Stimulated activated CD4-positive, alpha-beta T cell treated with anti-CD3 and anti-CD28 coated beads, TNF-alpha, amount 100 ng/mL, for 24 hours (primary cell): ENCODE measurements around the gene CBX8.

ENCODE experiments used
- DNase-seq, 3 experiments: peaks; one replicate each; pipeline ENCODE4 v3.0.0-alpha.2; 2020; ENCODE audit warnings: low read depth in 3 of 3

The CBX8 gene

DNA sequence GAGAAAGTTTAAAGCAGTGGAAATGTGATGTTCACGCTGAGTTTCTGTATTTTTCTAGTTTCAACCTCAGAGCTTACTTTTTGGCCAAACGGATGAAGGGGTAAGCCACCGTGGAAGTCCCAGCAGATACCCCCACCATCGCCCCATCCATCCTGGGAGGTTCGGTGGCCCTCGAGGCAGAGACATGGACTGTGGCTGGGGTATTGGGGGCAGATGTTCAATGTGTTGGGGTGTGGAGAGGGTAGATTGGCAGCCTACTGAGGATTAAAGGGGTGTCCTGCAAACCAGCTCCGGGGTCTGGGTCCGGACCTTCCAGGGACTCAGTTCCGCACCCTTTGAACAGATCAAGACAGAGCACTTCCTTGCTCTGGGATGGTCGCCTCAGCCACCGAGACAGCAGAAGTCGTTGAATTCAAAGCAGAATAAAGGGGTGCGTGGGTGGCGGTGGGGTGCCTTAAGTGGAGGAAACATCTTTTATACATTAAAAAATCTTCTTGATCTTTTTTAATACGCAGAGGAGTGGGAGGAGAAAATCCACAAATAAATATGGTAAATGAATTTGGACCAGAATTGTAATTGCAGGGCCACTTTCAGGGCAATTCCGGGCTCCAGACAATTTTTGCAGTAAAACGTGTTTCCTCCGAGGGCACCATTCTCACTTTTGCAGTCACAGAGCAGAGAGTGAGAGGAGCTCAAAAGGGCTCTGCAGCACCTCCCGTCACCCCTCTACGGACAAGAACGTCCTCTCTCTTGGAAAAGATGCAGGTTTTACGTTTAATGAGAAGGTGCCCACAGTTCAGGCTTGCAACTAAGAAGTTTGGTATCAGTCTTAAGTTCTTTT is 8.2 kb upstream of the CBX8 start:
- no peak for DNase-seq

DNA sequence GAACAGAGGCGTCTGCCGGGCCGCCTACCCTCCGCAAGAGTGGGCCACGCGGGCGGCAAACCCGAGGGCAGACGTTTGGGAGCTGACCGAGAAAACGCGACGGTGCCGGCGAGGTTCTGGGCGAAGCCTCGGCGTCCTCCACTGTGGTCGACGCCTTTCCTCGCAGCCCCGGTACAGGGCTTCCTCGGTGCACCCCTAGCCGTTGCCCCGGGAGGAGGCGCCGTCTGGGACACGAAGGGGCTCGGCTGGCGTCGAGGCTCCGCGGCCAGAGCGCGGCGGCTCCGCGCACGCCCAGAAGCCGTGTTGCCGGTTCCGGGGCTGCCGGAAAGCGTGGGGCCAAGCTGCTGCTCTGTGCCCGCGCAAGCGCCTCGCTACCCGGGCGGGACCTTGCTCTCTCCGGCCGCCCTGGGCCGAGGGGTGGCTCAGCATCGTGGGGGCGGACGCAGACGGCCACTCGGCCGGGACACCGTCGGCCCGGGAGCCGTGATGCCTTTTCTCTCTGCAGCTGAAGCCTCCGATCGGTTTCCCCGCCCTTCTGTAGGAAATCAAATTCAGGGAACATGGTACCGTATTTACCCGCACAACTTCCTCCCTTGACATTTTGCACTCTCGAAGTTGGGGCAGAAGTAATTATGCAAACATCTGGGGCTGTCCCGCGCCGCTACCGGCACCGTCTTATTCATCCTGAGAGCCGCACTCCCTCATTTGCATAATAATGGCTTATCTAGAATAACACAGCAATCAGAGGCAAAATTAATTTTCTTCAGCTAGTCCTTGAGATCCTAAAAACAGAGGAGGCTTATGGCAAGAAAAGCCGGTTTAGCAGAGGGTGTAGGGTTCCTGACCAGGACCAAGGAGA is 7.3 kb upstream of the CBX8 start:
- peak; percentile 53 to 79 (median 68) for DNase-seq

DNA sequence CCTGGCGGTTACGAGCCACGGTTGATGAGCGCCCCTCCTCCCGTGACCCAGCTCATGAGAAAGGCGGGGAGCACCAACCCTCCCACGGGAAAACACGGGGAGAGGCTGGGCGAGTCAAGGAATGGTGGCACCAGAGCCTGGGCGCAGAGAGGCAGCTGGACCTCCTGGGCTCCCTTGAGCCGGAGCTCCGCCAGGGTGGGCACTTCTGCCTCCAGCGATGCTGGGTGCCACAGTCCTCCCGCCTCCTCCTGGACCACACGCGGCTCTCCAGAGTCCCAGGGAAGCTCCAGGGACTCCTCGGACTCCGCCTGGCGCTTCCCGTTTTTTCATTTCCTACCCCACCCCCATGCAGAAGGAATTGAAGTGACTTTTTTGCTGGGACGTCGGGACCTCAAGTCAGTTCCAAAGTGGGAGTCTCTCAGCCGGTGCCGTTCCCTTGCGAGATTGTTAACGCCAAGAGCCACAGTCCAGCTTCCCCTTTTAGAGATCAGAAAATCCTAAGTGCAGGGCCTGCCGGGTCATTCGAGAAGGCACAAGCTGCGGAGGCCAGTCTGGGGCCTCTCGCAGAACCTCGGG is 6.6 kb upstream of the CBX8 start:
- DNase-seq: no peak

DNA sequence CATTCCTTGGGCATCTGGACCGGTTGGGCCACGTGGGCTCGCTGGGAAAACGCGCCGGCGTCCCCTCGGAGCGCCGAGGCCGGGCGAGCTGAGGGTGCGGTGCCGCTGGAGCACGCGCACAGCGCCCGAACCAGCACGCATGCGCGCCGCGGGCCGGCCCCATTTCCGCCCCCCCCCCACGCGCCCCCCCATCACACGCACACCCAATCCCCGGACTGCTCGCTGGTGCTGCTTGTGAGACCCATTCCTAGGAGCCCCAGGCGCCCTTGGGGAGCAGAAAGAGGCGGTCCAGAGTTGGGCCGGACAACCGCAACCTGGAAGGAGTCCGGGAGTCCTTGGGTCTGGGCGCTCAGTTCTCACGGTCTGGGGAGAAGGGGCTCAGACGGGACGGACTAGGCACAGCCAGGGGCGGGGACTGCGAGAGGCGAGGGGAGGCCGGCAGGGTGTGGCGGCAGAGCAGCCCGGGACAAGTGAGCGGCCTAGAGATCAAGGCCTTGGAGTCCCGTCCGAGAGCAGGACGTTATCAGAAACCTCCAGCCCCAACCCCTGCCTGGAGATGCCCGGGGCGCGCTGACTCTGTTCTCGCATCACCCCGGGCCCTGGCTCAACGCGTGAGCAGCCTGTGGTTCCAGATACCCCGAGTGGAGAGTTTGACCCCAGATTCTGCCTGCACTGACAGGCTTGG is 6.0 kb upstream of the CBX8 start:
- DNase-seq: no peak

DNA sequence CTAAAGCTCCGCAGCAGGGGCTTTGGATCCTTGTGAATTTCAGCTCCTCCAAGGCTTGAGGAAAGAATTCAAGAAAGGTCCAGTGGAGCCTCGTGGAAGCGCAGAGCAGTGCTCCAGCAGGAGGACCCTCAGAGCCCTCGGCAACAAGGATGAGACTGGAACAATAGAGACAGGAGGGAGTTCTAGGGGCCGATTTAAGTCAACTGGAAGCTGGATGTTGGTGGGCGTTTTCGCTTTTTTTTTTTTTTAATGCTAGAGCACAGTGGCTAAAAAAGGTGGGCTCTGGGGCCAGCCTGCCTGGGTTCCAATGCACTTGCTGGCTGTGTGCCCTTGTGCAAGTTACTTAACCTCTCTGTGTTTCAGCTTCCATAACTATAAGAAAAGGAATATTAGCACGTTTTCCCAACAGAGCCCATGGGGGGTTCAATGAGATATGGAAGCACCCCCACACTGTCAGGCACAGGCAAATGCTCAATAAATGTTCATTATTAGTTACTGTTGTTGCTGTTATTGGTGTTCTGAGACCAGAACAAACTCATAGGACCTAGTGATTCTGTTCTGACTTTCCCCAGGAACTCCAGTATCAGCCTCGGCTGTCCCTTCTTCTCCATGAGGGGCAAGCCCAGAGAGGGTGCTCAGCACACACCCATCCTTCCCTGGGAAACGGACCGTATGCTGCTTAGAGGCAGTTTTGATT is 5.3 kb upstream of the CBX8 start:
- no peak for DNase-seq

DNA sequence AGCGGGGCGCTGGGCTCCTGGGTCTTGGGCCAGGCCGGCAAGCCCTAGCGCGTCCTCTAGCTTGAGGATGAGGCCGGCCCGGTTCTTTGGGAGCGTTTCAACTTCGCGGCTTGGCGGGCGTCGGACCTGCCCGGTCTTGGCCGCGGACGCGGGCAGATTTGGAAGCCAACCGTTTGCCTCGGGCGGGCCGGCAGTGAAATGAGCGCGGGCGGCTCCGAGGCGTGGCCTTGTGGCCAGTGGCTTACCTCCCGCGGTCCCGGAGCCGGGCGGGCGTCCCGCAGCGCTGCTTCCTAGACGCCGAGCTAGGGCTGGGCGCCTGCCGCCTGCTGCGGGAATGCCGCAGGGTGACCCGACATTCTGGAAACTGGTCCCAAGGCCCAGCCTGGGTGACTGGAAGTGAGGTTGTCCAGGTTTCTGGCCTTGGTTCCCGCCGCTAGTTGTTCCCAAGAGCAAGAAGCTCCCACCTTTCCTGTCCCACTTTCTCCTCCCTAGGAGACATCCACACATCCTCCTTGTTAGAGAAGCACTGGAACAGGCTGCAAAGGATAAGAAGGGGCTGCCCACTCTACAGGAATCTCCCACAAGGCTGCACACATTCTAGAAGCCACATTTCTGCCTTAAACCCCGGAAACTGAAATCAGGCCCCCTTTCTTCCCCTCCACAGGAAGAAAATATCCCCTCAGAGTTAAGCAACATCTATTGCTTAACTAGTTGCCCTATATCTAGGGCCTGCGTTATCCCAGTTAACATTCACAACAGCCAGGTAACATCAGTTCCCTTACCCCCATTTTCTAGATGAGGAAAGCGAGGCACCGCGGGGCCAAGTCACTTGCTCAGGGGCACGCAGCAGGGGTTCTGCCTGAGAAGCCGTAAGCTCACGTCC is 4.5 kb upstream of the CBX8 start:
- DNase-seq: no peak

DNA sequence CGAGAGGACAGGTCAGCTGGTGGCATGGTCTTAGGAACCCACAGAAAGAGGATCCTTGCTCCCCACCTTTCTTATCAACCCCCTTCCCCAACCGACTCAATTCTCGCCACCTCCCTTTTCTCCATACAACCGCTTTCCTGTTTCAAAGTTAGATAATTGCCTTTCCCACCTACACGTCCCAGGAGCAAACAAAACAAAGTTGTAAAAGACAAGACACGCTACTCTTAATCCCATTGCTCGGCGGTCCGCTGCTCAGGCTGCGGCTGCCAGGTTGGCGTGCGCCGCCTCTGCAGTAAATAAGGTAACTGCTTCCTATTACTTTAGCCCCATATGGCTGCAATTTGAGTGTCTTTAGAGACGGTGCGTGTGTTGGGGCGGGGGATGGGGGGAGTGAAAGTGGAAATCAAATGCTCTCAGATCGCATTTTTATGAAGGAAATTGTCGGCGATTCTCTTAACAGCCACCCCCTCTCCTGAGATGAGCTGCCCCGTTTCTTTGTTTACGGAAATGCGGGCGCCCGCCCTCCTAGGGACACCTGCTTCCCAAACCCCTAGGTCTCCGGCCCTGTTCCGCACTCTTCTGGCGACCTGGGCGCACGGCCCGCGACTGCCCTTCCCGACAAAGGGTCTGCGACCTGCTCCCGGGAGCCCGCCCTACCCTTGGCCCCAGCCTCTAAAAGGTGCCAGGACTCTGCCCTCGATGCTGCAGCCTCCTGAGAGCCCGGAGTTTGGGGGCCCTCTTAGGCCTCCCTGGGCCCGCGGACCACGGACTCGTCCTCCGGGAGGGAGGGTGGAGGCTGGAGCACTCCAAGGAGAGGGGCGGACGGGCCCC is 3.7 kb upstream of the CBX8 start:
- peak in 1 of 3 experiments; percentile 53 for DNase-seq

DNA sequence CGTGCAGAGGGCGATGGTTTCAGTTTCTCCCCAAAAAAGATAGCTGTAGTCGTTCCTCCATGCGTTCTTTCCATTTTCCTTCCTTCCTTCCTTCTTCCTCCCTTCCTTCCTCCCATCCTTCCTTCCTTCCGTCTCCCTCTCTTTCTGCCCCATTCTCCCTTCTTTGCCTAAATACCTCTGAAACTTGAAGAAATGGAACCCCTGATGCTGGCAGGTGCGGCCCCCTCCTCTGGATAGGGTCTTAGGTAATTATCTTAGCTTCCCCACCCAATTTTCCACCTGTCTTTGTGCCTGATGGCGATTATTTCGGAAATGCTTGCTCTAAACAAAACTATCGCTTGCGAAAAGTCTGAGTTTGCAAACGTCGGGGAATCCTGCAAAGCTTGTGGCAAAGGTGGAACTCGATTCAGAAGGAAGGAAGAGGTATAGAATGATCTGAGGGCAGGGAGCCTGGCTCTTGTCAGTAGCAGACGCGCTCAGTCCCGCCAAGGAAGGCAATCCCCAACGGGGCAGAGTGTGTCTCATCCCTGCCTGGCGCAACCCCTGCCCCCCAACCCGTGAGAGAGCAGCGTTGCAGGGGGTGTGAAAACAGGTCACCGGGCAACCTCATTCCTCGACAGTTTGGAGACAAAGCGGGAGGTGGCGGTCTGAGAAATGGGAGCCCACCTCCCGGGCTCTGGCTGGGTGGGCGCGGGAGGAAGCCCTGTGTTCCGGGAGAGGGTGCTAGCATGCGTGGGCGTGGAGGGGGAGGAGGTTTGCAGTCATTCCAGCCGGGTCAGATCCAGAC is 2.9 kb upstream of the CBX8 start:
- no peak for DNase-seq

DNA sequence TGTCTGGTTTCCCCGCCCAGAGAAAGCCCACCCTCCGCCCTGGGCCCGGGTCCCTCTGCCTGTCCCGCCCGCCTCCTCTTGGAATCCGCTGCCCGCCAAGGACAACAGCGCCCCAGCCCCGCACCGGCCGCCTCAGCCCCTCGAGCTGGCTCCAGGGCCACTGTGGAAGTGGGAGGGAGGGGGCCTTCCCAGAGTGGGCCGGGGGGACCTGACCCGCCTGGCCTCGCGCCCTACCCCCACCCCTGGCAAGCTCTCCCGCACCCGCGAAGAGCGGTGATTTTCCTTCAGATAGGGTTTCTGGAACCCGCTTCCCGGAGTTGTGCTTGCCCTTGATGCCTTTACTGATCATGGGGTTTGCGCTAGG is 2.3 kb upstream of the CBX8 start:
- no peak for DNase-seq

DNA sequence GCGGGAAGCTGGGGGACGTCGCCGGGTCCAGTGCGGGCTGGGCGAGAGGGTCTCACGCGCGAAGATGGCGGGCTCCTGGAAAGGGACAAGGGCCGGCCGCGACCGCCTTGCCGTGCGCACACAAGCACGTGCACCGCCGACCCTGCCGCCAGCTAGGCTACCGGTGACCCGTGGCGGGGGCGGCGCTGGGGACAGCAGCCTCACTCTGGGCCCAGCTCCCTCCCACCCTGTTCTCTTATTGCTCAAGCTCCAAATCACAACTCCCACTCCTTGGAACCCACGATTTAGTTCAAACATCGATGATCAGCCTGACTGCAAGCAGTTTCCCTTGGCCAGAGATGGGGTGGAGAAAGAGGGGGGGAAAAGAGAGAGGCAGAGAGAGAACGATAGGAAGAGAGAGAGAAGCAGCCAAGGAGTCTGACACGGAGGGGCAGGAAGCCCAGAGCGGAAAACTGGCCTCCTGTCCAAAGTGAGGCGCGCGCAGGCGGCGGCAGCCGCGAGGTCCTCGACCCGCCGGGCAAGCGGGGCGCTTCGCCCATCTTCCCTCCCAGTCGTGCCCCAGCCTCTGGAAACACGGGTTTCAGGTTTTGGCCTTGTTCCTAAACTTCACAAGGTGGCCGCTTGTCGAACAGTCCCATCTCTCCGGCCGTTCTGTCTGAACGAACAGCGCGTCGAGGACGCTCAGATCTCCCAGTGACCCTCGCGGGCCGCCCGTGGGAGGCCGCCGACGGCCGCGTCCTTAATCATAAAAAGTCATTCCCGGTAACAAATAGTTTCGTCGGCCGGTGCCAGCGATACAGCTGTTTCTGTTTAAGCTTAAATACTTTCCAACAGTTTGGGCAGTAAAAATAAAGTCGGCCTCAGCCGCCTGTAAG is 1.7 kb upstream of the CBX8 start:
- DNase-seq: no peak

DNA sequence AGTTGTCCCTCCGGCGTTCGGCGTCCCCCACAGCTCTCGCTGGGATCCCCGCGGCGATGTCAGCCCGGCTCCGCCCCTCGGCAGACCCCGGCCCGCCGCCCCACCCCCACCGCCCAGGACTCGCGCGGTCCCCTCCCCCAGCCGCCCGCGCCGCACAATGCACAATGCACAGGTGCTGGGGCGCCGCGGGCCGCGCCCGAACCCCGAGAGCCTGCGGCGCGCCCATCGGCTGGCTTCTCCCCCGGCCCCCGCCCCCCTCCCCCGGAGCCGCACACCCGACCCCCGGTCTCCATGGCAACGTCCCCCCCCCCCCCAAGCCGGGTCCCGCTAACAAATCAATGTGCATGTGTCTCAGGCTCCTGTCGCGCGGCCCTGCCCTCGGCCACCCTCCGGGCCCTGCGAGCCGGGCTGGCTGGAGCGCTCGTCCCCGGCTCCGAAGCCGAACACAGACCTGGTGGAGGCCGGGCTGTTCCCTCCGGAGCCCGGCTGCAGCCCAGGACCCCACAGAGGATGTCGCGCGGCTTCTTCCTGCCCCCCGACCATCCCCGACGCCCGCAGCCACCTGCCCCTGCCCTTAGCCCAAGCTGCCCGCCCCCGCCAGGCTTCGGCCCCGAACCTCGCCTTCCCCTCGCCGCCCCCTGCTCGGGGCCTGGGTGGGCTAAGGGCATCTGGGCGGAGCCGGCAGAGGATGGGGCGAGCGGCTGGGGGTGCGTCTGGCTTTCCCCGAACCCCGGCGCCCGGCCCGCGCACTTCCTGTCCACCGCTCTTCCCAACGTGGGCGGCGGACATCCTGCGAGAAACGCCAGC is 818 bp upstream of the CBX8 start:
- DNase-seq: no peak

DNA sequence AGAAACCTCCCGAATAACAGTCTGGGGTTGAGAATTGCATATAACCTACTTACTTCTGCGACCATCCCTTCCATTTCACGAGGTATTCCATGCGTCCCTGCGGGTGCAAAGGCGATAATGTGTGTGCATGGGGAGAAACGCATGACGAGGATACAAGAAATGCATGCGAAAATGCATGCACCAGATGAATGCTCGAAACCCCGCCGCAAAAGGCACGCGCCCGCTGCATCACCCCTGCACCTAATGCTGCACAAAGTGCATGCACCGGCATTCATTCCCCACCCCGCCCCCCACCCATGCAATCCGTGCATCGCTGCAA is 474 bp downstream of the CBX8 start:
- DNase-seq: no peak

DNA sequence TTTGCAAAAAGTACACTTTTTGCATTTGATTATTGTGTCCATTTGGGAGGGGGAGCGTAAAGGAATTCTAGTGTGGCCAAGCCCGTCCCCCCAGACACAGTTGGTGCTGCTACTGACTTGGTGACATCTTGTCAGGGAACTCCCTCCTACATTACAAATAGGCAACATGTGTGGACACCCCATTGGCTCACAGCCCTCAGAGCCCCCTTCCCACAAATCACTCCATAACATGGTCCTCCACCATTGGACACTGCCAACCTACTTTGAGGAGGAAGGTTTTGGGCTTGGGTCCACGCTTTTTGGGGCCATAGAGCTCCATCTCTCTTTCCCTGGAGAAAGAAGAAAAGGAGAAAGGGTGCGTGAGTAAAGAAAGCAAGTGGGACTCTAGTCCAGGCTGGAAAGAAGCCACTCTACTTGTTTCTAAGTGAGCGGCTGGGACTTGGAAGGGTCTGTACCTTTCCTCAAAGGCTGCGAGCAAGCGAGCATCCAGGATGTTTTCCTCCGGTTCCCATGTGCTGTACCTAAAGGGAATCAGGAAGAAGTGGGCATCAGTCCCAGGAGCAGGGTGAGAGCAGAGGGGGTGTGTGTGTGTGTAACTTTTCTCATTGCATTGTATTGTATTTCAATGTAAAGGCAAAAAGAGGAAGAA is 958 bp downstream of the CBX8 start:
- no peak for DNase-seq

DNA sequence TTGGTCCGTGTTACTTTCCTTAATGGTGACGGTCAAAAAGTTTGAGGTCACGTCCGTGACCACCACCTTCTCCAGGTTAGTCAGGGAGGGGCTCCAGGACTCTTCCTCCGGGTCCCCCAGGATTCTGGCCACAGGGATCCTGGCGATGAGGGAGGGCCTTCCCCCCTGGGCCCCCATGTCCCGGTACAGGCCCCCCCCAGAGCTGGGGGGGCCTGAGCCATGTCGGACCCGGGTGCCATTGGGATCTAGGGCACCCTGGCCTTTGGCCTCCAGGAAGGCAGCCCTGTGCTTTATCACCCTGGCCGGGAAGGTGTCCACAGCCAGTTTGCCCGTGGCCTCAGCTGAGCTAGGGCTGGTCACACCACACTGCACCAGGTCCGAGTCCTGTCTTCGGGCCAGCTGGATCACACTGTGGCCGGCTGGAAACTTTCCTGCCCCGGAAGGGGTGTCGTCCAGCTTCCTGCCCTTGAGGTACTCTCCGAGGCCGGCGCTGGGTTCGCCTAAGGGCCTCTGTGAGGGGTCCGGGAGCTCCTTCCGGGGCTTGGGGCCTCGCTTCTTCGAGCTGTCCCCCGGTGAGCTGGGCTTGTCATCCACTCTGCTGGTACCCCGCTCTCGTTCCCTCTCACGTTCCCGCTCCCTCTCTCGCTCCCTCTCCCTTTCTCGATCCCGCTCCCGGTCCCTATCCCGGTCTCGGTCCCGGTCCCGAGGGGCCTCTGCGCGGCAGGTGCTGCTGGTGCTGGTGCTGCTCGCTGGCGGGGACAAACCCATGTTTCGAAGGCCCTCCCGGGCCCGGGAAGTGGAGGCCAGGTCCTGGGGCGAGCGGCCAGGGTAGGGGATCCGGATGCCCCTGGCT is 2.0 kb downstream of the CBX8 start:
- no peak for DNase-seq

DNA sequence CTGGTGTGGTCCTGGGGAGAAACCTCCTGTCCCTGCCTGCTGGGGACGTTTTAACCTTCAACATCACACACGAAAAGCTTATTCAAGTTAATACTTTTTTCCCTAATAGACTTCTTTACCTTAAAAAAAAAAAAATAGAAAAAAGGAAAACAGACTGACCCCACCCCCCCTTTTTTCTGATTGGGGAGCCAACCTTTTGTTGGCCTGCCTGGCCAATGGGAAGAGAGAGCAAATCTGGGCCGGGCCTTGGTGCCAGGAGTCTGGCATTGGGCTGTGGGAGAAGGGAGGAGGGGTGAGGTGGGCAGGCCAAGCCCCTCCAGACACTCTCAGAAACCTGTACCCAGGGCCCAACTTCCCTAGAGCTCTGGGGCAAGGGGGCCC is 3.0 kb downstream of the CBX8 start:
- no peak for DNase-seq
